GM12874 (cell line): ENCODE data around the gene DENND2D.

Experiments used
- CTCF ChIP-seq: IDR thresholded peaks from 2 replicates; pipeline ENCODE4 v1.5.1; 2011; ENCODE audit warnings: low read depth, mild to moderate bottlenecking, control low read depth, low read length, moderate library complexity; ENCODE audit not compliant: insufficient read depth

Gene DENND2D

GRCh38 chr1:111162488-111162880 lies 38.0 kb downstream of the DENND2D start:
- no peak for TF ChIP-seq CTCF

GRCh38 chr1:111161843-111162487 lies 38.5 kb downstream of the DENND2D start:
- no peak for TF ChIP-seq CTCF

DNA sequence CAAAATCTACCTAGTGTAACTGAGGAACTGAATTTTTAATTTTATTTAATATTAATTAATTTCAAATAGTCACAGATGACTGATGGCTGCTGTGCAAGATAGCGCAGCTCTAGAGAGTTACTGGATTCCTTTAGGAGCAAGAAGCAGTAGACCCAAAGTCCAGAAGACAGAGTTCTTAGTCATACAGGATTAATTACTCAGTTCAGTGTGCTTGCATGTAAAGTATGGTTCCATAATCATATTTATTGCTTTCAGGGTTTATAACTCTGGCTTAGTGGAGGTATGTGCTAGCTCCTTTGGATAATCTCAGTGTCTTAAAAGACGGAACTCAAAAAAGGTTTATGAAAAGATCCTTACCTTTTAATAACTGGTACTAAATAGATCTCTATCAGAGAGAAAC lies 43.0 kb downstream of the DENND2D start:
- TF ChIP-seq CTCF: no peak

GRCh38 chr1:111154021-111154999 lies 46.1 kb downstream of the DENND2D start:
- no peak for TF ChIP-seq CTCF

GRCh38 chr1:111151838-111152237 lies 48.6 kb downstream of the DENND2D start:
- no peak for TF ChIP-seq CTCF

GRCh38 chr1:111148376-111148881 lies 52.0 kb downstream of the DENND2D start:
- no peak for TF ChIP-seq CTCF

- no peak for TF ChIP-seq CTCF
Observed at GRCh38 chr1:111147948-111148347, 52.5 kb downstream of the DENND2D start.
